HepG2 (cell line): ENCODE measurements around the gene LYZL2. TPM values are rescaled to one million over a fixed set of nuclear protein-coding genes. Genes with fewer than 3 reads are reported as not detected.

ENCODE experiments used
- ATAC-seq: fragments of 200-7000 bp; cut with Tn5 transposase; 3 replicates; pipeline ENCODE4 v1.9.1; 2020; ENCODE audit warnings: mild to moderate bottlenecking, moderate library complexity
- BruUV-seq: library from RNA; stranded (reverse); fragments of 400-500 nt; replicated peaks from 2 replicates; lab custom pipeline; 2021; lab: Mats Ljungman, UMichigan
- CTCF ChIA-PET: fragments of 300-600 bp; formaldehyde crosslinking; extraction: SDS; loops from one replicate; lab custom pipeline; 2021; ENCODE audit warnings: low total read pairs, inconsistent platforms, low intra/inter-chr PET ratio; lab: Yijun Ruan, JAX
- POLR2A ChIA-PET: fragments of 350-600 bp; sonication (Branson Sonifier 250); formaldehyde crosslinking; loops from one replicate; lab custom pipeline; 2020; ENCODE audit warnings: antibody characterized with exemption, inconsistent platforms; lab: Yijun Ruan, JAX
- DNase-seq: peaks from one replicate; pipeline ENCODE4 v3.0.0-alpha.2; 2015; ENCODE audit warnings: low spot score
- FAIRE-seq: peaks from 3 replicates; lab custom pipeline; 2011; peaks lifted over from hg19 to GRCh38; lab: Jason Lieb, UNC
- H2AFZ ChIP-seq: one replicate; pipeline ENCODE4 v1.6.1; 2011; ENCODE audit warnings: low read length, inconsistent platforms
- H3K27ac ChIP-seq: fragments of 300-600 bp; 3 replicates; pipeline ENCODE4 v1.8.0; 2011; ENCODE audit warnings: mixed run types, mild to moderate bottlenecking, mixed read lengths, low read length, inconsistent platforms; ENCODE audit not compliant: insufficient read depth; ENCODE audit errors: extremely low read length
- H3K27me3 ChIP-seq, 2 experiments: fragments of 200-600 bp in 1 of 2; 2 replicates in 1 of 2; 3 replicates in 1 of 2; pipeline versions ENCODE4 v1.6.0 to v1.8.0; 2011; ENCODE audit warnings: low read length in 2 of 2, mild to moderate bottlenecking in 2 of 2, moderate library complexity in 2 of 2, inconsistent platforms in 1 of 2; ENCODE audit not compliant: insufficient read depth in 2 of 2, control insufficient read depth in 1 of 2
- H3K36me3 ChIP-seq, 2 experiments: fragments of 200-600 bp in 1 of 2; replicated peaks in 1 of 2; 2 replicates in 1 of 2; 3 replicates in 1 of 2; pipeline versions ENCODE4 v1.5.1 to v1.8.0; 2011; ENCODE audit warnings: low read length in 2 of 2, inconsistent platforms in 1 of 2; ENCODE audit not compliant: insufficient read depth in 2 of 2, control insufficient read depth in 1 of 2
- H3K4me1 ChIP-seq: 2 replicates; pipeline ENCODE4 v1.5.1; 2012; ENCODE audit warnings: low read length, inconsistent platforms; ENCODE audit not compliant: insufficient read depth
- H3K4me2 ChIP-seq: 2 replicates; pipeline ENCODE4 v1.6.0; 2011; ENCODE audit warnings: low read depth, low read length, inconsistent platforms
- H3K4me3 ChIP-seq, 3 experiments: fragments of 200-600 bp in 1 of 3; sonication (generic), shearing (Covaris generic) in 1 of 3; replicated peaks in 1 of 3; 2 replicates each; pipeline ENCODE4 v1.5.1; 2011 to 2016; ENCODE audit warnings: low read length in 3 of 3, inconsistent platforms in 2 of 3, low read depth in 2 of 3, mild to moderate bottlenecking in 2 of 3, control low read depth in 1 of 3, mixed read lengths in 1 of 3; ENCODE audit not compliant: insufficient read depth in 1 of 3
- H3K79me2 ChIP-seq: one replicate; pipeline ENCODE4 v1.6.1; 2011; ENCODE audit warnings: low read length, inconsistent platforms; ENCODE audit not compliant: insufficient read depth
- H3K9ac ChIP-seq: 2 replicates; pipeline ENCODE4 v1.6.0; 2011; ENCODE audit warnings: mild to moderate bottlenecking, low read depth, low read length, inconsistent platforms; ENCODE audit not compliant: insufficient read depth
- H3K9me3 ChIP-seq: 2 replicates; pipeline ENCODE4 v1.5.1; 2012; ENCODE audit warnings: mild to moderate bottlenecking, low read length
- H4K20me1 ChIP-seq: 2 replicates; pipeline ENCODE4 v1.6.0; 2011; ENCODE audit warnings: inconsistent platforms, mild to moderate bottlenecking, low read length, moderate library complexity; ENCODE audit not compliant: insufficient read depth
- ARNTL ChIP-seq: sonication (generic); formaldehyde crosslinking; IDR thresholded peaks from 2 replicates; pipeline ENCODE4 v1.4.0; 2020; ENCODE audit warnings: mild to moderate bottlenecking, missing genetic modification reagents
- ESRRA ChIP-seq: sonication (generic); formaldehyde crosslinking; IDR thresholded peaks from 2 replicates; pipeline ENCODE4 v1.5.1; 2020; ENCODE audit warnings: mild to moderate bottlenecking, low read depth, missing genetic modification reagents
- MED1 ChIP-seq: sonication (generic); formaldehyde crosslinking; IDR thresholded peaks from 2 replicates; pipeline ENCODE4 v1.4.0; 2020; ENCODE audit warnings: missing genetic modification reagents
- MED8 ChIP-seq: sonication (generic); formaldehyde crosslinking; IDR thresholded peaks from 2 replicates; pipeline ENCODE4 v1.8.1; 2023; ENCODE audit warnings: mild to moderate bottlenecking, missing genetic modification reagents; ENCODE audit not compliant: insufficient replicate concordance
- PHF20 ChIP-seq: sonication (generic); formaldehyde crosslinking; IDR thresholded peaks from 2 replicates; pipeline ENCODE4 v1.5.0; 2020; ENCODE audit warnings: mild to moderate bottlenecking, missing genetic modification reagents
- SMAD3 ChIP-seq: sonication (generic); formaldehyde crosslinking; IDR thresholded peaks from 2 replicates; pipeline ENCODE4 v1.4.0; 2020; ENCODE audit warnings: missing genetic modification reagents
- SOX6 ChIP-seq, 2 experiments: fragments of 450-650 bp in 1 of 2; sonication (generic) in 1 of 2; formaldehyde crosslinking in 1 of 2; IDR thresholded peaks; 2 replicates each; pipeline versions ENCODE4 v1.4.0 to v1.6.1; 2017 to 2020; ENCODE audit warnings: antibody characterized with exemption in 1 of 2, mild to moderate bottlenecking in 1 of 2, missing genetic modification reagents in 1 of 2
- SP4 ChIP-seq: sonication (generic); formaldehyde crosslinking; IDR thresholded peaks from 2 replicates; pipeline ENCODE4 v1.8.1; 2023; ENCODE audit warnings: mild to moderate bottlenecking, missing genetic modification reagents
- SYNCRIP ChIP-seq: fragments of 200-400 bp; formaldehyde crosslinking; IDR thresholded peaks from 2 replicates; pipeline ENCODE4 v1.6.1; 2018; ENCODE audit warnings: mild to moderate bottlenecking, low read depth, low read length; ENCODE audit not compliant: insufficient read depth
- TAF15 ChIP-seq: fragments of 200-400 bp; formaldehyde crosslinking; IDR thresholded peaks from one replicate; pipeline ENCODE4 v1.6.1; 2018; ENCODE audit warnings: mild to moderate bottlenecking, low read depth, low read length; ENCODE audit not compliant: poor library complexity, severe bottlenecking
- THAP11 ChIP-seq: IDR thresholded peaks from 2 replicates; pipeline ENCODE4 v1.6.1; 2016; ENCODE audit warnings: missing biosample characterization, missing genetic modification reagents
- XRCC5 ChIP-seq: fragments of 200-400 bp; formaldehyde crosslinking; optimal IDR thresholded peaks from 2 replicates; pipeline ENCODE3; 2017; ENCODE audit warnings: mild to moderate bottlenecking, low read length
- ZNF337 ChIP-seq: sonication (generic); formaldehyde crosslinking; IDR thresholded peaks from 2 replicates; pipeline ENCODE4 v1.5.1; 2020; ENCODE audit warnings: missing genetic modification reagents, low read depth, mild to moderate bottlenecking, borderline replicate concordance
- ZNF460 ChIP-seq: sonication (generic); formaldehyde crosslinking; IDR thresholded peaks from 2 replicates; pipeline ENCODE4 v1.5.1; 2020; ENCODE audit warnings: missing genetic modification reagents, mild to moderate bottlenecking, borderline replicate concordance
- ZNF629 ChIP-seq: sonication (generic); formaldehyde crosslinking; conservative IDR thresholded peaks from 2 replicates; pipeline ENCODE4 v1.5.0; 2020; ENCODE audit warnings: missing genetic modification reagents
- ZNF891 ChIP-seq: sonication (generic); formaldehyde crosslinking; IDR thresholded peaks from 2 replicates; pipeline ENCODE4 v1.5.0; 2020; ENCODE audit warnings: mild to moderate bottlenecking, missing genetic modification reagents
- WGBS: methylation state at CpG from one replicate; pipeline ENCODE4 v1.1.6; 2017; ENCODE audit warnings: low lambda C conversion rate; 5-methylcytosine and 5-hydroxymethylcytosine counted together
- in situ Hi-C: cut with HindIII; loops from 2 replicates; pipeline ENCODE4 v1.10.0; 2017; ENCODE audit warnings: low pct_unique_long_range_greater_than_20kb; ENCODE audit not compliant: extremely low pct_ligation_motif_present
- intact Hi-C: fragments of 100-400 bp; cut with micrococcal nuclease; formaldehyde crosslinking; loops from one replicate; pipeline ENCODE4 v1.10.0; 2022; ENCODE audit not compliant: unreplicated experiment
- polyA plus RNA-seq, 8 experiments: library from polyadenylated mRNA; depleted of rRNA in 3 of 8; stranded (reverse) in 7 of 8; unstranded in 1 of 8; fragments of >200 nt; fragmentation: Illumina TruSeq in 4 of 8; extraction: Trizol in 4 of 8; gene quantifications; 2 replicates each; pipeline versions ENCODE4 v1.2.1 to v1.2.3, GENCODE V29; 2011 to 2016; ENCODE audit warnings: low read depth in 4 of 8, missing spikeins in 1 of 8, mixed read lengths in 1 of 8; ENCODE audit not compliant: insufficient read depth in 1 of 8
- total RNA-seq, 5 experiments: library from RNA; depleted of rRNA; stranded (reverse); fragments of >200 nt; fragmentation: Illumina TruSeq; extraction: Trizol; gene quantifications; 2 replicates each; pipeline ENCODE4 v1.2.3, GENCODE V29; 2016; ENCODE audit warnings: low read depth in 1 of 5
- TF ChIP-seq, protein P1 (sequence below): sonication (generic); formaldehyde crosslinking; IDR thresholded peaks from 2 replicates; pipeline ENCODE4 v1.8.0; 2022; ENCODE audit warnings: missing genetic modification reagents, mild to moderate bottlenecking, moderate library complexity, borderline replicate concordance
- TF ChIP-seq, protein P2 (sequence below): sonication (generic); formaldehyde crosslinking; IDR thresholded peaks from 2 replicates; pipeline ENCODE4 v1.8.0; 2022; ENCODE audit warnings: mild to moderate bottlenecking, missing genetic modification reagents, borderline replicate concordance
- TF ChIP-seq, protein P3 (sequence below): sonication (generic); formaldehyde crosslinking; IDR thresholded peaks from 2 replicates; pipeline ENCODE4 v1.4.0; 2020; ENCODE audit warnings: missing genetic modification reagents, borderline replicate concordance

LYZL2 gene
- total and polyA plus RNA-seq, 2 of the 13 experiments (the other 11 are each of a cell fraction or from before 2014, with no cell fraction given), result 0.20 to 0.63 TPM

DNA sequence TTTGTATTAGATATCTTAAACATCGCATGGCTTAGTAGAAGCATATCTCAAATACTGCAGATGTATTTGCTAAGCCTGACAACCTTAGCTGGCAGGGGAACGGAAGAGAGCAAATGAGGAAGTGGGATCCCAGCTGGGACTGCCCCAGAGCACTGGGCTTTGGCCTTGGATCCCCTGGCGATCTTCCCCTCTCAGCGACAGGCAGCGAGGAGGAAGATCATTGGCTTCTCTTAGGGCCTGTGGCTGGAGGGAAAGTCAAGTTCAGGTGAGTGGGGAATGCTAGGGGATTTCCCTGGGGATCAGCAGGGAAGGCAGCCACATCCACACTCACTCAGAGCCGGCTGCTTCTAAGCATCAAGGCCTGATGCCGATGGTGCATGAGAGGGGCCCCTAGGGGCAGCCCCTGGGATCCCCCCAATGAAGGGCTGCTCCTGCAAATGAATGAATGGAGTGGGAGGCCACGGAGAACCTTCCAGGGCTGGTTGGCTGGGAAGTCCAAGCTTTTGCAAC is 42.0 kb downstream of the LYZL2 start:
- H3K9me3 ChIP-seq, result no peaks in the 10 kb centered on the region
- no peak for TF ChIP-seq ZNF337 (CRISPR knock-in tag)
- TF ChIP-seq ZNF891, result no peak
- TF ChIP-seq, protein P1, sequence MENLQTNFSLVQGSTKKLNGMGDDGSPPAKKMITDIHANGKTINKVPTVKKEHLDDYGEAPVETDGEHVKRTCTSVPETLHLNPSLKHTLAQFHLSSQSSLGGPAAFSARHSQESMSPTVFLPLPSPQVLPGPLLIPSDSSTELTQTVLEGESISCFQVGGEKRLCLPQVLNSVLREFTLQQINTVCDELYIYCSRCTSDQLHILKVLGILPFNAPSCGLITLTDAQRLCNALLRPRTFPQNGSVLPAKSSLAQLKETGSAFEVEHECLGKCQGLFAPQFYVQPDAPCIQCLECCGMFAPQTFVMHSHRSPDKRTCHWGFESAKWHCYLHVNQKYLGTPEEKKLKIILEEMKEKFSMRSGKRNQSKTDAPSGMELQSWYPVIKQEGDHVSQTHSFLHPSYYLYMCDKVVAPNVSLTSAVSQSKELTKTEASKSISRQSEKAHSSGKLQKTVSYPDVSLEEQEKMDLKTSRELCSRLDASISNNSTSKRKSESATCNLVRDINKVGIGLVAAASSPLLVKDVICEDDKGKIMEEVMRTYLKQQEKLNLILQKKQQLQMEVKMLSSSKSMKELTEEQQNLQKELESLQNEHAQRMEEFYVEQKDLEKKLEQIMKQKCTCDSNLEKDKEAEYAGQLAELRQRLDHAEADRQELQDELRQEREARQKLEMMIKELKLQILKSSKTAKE (CRISPR knock-in tag), result peak; percentile 66
- no peak for TF ChIP-seq MED8 (CRISPR knock-in tag)
- TF ChIP-seq ZNF629, result no peak
- no peak for TF ChIP-seq ESRRA (CRISPR knock-in tag)
- TF ChIP-seq ARNTL (CRISPR knock-in tag), result no peak
- no peak for TF ChIP-seq SP4 (CRISPR knock-in tag)
- no peak for TF ChIP-seq THAP11 (CRISPR knock-in tag)
- TF ChIP-seq SMAD3, result no peak
- TF ChIP-seq, protein P2, sequence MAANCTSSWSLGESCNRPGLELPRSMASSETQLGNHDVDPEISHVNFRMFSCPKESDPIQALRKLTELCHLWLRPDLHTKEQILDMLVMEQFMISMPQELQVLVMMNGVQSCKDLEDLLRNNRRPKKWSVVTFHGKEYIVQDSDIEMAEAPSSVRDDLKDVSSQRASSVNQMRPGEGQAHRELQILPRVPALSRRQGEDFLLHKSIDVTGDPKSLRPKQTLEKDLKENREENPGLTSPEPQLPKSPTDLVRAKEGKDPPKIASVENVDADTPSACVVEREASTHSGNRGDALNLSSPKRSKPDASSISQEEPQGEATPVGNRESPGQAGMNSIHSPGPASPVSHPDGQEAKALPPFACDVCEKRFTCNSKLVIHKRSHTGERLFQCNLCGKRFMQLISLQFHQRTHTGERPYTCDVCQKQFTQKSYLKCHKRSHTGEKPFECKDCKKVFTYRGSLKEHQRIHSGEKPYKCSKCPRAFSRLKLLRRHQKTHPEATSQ (CRISPR knock-in tag), result no peak
- TF ChIP-seq ZNF460 (CRISPR knock-in tag), result no peak
- TF ChIP-seq SOX6 (IDR thresholded peaks at IDR 0.05), result no peak
- TF ChIP-seq SOX6 (CRISPR knock-in tag; IDR thresholded peaks at IDR 0.05), result peak; percentile 60; the same call in 1 of the 2 replicates
- TF ChIP-seq TAF15, result no peak
- peak; percentile 70 for TF ChIP-seq MED1 (CRISPR knock-in tag)
- TF ChIP-seq SYNCRIP, result no peak
- TF ChIP-seq, protein P3, sequence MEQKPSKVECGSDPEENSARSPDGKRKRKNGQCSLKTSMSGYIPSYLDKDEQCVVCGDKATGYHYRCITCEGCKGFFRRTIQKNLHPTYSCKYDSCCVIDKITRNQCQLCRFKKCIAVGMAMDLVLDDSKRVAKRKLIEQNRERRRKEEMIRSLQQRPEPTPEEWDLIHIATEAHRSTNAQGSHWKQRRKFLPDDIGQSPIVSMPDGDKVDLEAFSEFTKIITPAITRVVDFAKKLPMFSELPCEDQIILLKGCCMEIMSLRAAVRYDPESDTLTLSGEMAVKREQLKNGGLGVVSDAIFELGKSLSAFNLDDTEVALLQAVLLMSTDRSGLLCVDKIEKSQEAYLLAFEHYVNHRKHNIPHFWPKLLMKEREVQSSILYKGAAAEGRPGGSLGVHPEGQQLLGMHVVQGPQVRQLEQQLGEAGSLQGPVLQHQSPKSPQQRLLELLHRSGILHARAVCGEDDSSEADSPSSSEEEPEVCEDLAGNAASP (CRISPR knock-in tag), result no peak; the same call in 1 of the 2 replicates
- TF ChIP-seq XRCC5, result peak; percentile 32
- no peak for TF ChIP-seq PHF20 (CRISPR knock-in tag)

More for the DNA sequence above, 42.0 kb downstream of the LYZL2 start:
- Histone ChIP-seq H3K27ac (no peak overlapping the region), H4K20me1 (no peaks in the 10 kb centered on the region), H3K79me2 (no peaks in the 10 kb centered on the region), H3K4me3 (peak overlapping the region in 2 of 3 experiments; percentile 27 to 47; a peak in 1 of 6 replicates), H3K4me2 (peak overlapping the region; percentile 82), H2AFZ (no peak overlapping the region), H3K4me1 (peaks cover 64% of the 10 kb centered on the region), H3K9ac (0 out of 2 replicates have a peak overlapping the region, but pooled peaks have one; percentile 21), H3K27me3 (no peaks in the 10 kb centered on the region), H3K36me3 (no peaks in the 10 kb centered on the region)
- no TSS peak for BruUV-seq
- peak; percentile 66 for ATAC-seq
- 5% methylated on average over 8 of the region's 8 CpGs for WGBS
- POLR2A ChIA-PET, result interaction anchor here (1.2 kb wide), 1 partner anchor 45 kb away, joined by 4 read pairs; no protein-coding TSS in a partner anchor
- DNase-seq, result peak; percentile 17
- FAIRE-seq, result no peak
- intact Hi-C loops, result loop anchor here (2.0 kb wide), 1 partner anchor 45 kb away; no protein-coding TSS in a partner anchor
- CTCF ChIA-PET, result no interaction called here
- in situ Hi-C loops, result loop anchor here (5.0 kb wide), 1 partner anchor 195 kb away; no protein-coding TSS in a partner anchor
